MM.1S (cell line): ENCODE data around the gene CREB3L4.
A peak's percentile ranks its signal among the peaks of the same experiment; 100 is the strongest.

Source experiments
- DNase-seq: peaks from one replicate; pipeline ENCODE4 v3.0.0-alpha.2; 2015
- H2AFZ ChIP-seq: fragments of 300-600 bp; sonication (generic); 2 replicates; pipeline ENCODE4 v1.6.0; 2016; ENCODE audit warnings: antibody characterized with exemption, low read length
- H3F3A ChIP-seq: fragments of 300-600 bp; sonication (generic); 2 replicates; pipeline ENCODE4 v1.6.1; 2016; ENCODE audit warnings: mild to moderate bottlenecking, antibody characterized with exemption, low read length, moderate library complexity, mixed read lengths; ENCODE audit not compliant: insufficient read depth
- H3K27ac ChIP-seq: fragments of 300-600 bp; sonication (generic); 2 replicates; pipeline ENCODE4 v1.5.1; 2016; ENCODE audit warnings: mild to moderate bottlenecking, low read length
- H3K27me3 ChIP-seq: fragments of 300-600 bp; sonication (generic); replicated peaks from 2 replicates; pipeline ENCODE4 v1.6.0; 2016; ENCODE audit warnings: low read length; ENCODE audit not compliant: insufficient read depth
- H3K36me3 ChIP-seq: fragments of 300-600 bp; sonication (generic); replicated peaks from 2 replicates; pipeline ENCODE4 v1.6.1; 2016; ENCODE audit warnings: mild to moderate bottlenecking, low read length, mixed read lengths; ENCODE audit not compliant: insufficient read depth
- H3K4me1 ChIP-seq: fragments of 300-600 bp; sonication (generic); 2 replicates; pipeline ENCODE4 v1.6.1; 2016; ENCODE audit warnings: low read length, mixed read lengths
- H3K4me2 ChIP-seq: fragments of 300-600 bp; sonication (generic); 2 replicates; pipeline ENCODE4 v1.6.0; 2016; ENCODE audit warnings: low read depth, low read length
- H3K4me3 ChIP-seq: fragments of 300-600 bp; sonication (generic); 2 replicates; pipeline ENCODE4 v1.5.1; 2016; ENCODE audit warnings: low read length, mixed read lengths
- H3K79me2 ChIP-seq: fragments of 300-600 bp; sonication (generic); 2 replicates; pipeline ENCODE4 v1.6.1; 2016; ENCODE audit warnings: mixed run types, low read length, mixed read lengths
- H3K9ac ChIP-seq: fragments of 300-600 bp; sonication (generic); 2 replicates; pipeline ENCODE4 v1.6.1; 2016; ENCODE audit warnings: low read length, mixed read lengths
- H3K9me2 ChIP-seq: fragments of 300-600 bp; sonication (generic); replicated peaks from 2 replicates; pipeline ENCODE4 v1.6.1; 2016; ENCODE audit warnings: mild to moderate bottlenecking, low read length, mixed read lengths; ENCODE audit not compliant: insufficient read depth
- H3K9me3 ChIP-seq: fragments of 300-600 bp; sonication (generic); replicated peaks from 2 replicates; pipeline ENCODE4 v1.6.1; 2016; ENCODE audit warnings: mild to moderate bottlenecking, low read length, mixed read lengths; ENCODE audit not compliant: insufficient read depth
- H4K20me1 ChIP-seq: fragments of 300-600 bp; sonication (generic); 2 replicates; pipeline ENCODE4 v1.6.1; 2016; ENCODE audit warnings: mild to moderate bottlenecking, low read length, moderate library complexity, mixed read lengths; ENCODE audit not compliant: insufficient read depth
- CTCF ChIP-seq: fragments of 300-600 bp; sonication (generic); IDR thresholded peaks from 2 replicates; pipeline ENCODE4 v1.5.1; 2016; ENCODE audit warnings: antibody characterized with exemption, low read length, mixed read lengths
- EZH2 ChIP-seq: fragments of 300-600 bp; sonication (generic); optimal IDR thresholded peaks from 2 replicates; pipeline ENCODE3; 2017; ENCODE audit warnings: low read depth, mild to moderate bottlenecking, antibody characterized with exemption, low read length, mixed read lengths
- EZH2phosphoT487 ChIP-seq: fragments of 300-600 bp; sonication (generic); IDR thresholded peaks from 2 replicates; pipeline ENCODE4 v1.6.1; 2018; ENCODE audit warnings: antibody characterized with exemption, low read length

CREB3L4 gene

GRCh38 chr1:153985341-153985912, 17.7 kb downstream of the CREB3L4 start:
- H3K9me3 ChIP-seq, result no peaks in the 10 kb centered on the region
- H3K9ac ChIP-seq, result no peak overlapping the region
- H3F3A ChIP-seq, result peaks cover 9% of the 10 kb centered on the region
- no peaks in the 10 kb centered on the region for H3K9me2 ChIP-seq
- H3K79me2 ChIP-seq, result no peaks in the 10 kb centered on the region
- H3K36me3 ChIP-seq, result no peaks in the 10 kb centered on the region
- H3K4me3 ChIP-seq, result no peak overlapping the region
- 0 out of 2 replicates have a peak, but pooled peaks cover 2% of the 10 kb centered on the region for H3K4me1 ChIP-seq
- peaks cover 5% of the 10 kb centered on the region; the same call in 1 of the 2 replicates for H3K27me3 ChIP-seq
- H3K4me2 ChIP-seq, result no peak overlapping the region
- no peaks in the 10 kb centered on the region for H4K20me1 ChIP-seq
- TF ChIP-seq EZH2phosphoT487 (no peak), EZH2 (no peak), CTCF (no peak)
- H3K27ac ChIP-seq, result no peak overlapping the region
- DNase-seq, result no peak
- no peak overlapping the region for H2AFZ ChIP-seq

- Histone ChIP-seq H3K4me1 (0 out of 2 replicates have a peak, but pooled peaks cover 2% of the 10 kb centered on the region), H3K9me2 (no peaks in the 10 kb centered on the region), H3K4me2 (peak within 1 kb of the TSS; percentile 85), H3F3A (peaks cover 12% of the 10 kb centered on the region), H3K27ac (peak within 1 kb of the TSS; percentile 77), H3K79me2 (peaks cover 6% of the 10 kb centered on the region), H3K9me3 (no peaks in the 10 kb centered on the region), H3K36me3 (no peaks in the 10 kb centered on the region; the same call in 1 of the 2 replicates), H4K20me1 (no peaks in the 10 kb centered on the region), H3K27me3 (peaks cover 5% of the 10 kb centered on the region; the same call in 1 of the 2 replicates), H2AFZ (peak within 1 kb of the TSS; percentile 90), H3K9ac (peak within 1 kb of the TSS; percentile 35; the same call in 1 of the 2 replicates), H3K4me3 (peak within 1 kb of the TSS; percentile 48)
- DNase-seq, result no peak
- no peak for TF ChIP-seq CTCF
- no peak for TF ChIP-seq EZH2phosphoT487
- no peak for TF ChIP-seq EZH2
These were observed 18.4 kb downstream of the CREB3L4 start, which contains the start of gene RAB13 for GRCh38 chr1:153985941-153986761. Gene RAB13 (minus strand): TSS chr1:153986339. CDS start chr1:153986236, 103 bp downstream.

GRCh38 chr1:153987621-153988020, 19.9 kb downstream of the CREB3L4 start:
- Histone ChIP-seq H3K4me1 (peaks cover 13% of the 10 kb centered on the region), H3K4me3 (peak overlapping the region; percentile 48), H3F3A (peaks cover 26% of the 10 kb centered on the region), H3K36me3 (peaks cover 13% of the 10 kb centered on the region), H2AFZ (peak overlapping the region; percentile 90), H3K9me3 (no peaks in the 10 kb centered on the region), H3K4me2 (peak overlapping the region; percentile 85; the same call in 1 of the 2 replicates), H3K27ac (peak overlapping the region; percentile 77; the same call in 1 of the 2 replicates), H3K27me3 (peaks cover 5% of the 10 kb centered on the region; the same call in 1 of the 2 replicates), H3K9ac (peak overlapping the region; percentile 35; the same call in 1 of the 2 replicates), H3K79me2 (peaks cover 20% of the 10 kb centered on the region), H4K20me1 (no peaks in the 10 kb centered on the region), H3K9me2 (no peaks in the 10 kb centered on the region)
- no peak for DNase-seq
- no peak for TF ChIP-seq EZH2phosphoT487
- no peak for TF ChIP-seq CTCF
- TF ChIP-seq EZH2, result no peak
